Measurements from ENCODE around the gene ABCB4. TPM values are rescaled to one million over a fixed set of nuclear protein-coding genes. Genes with fewer than 3 reads are reported as not detected.

The ABCB4 gene
- total and polyA plus RNA-seq, 2 experiments from 2014 or later, result 0.37 to 1.2 TPM

GRCh38 chr7:87432536-87432935 lies 42.9 kb downstream of the ABCB4 start:
- Histone ChIP-seq H3K27me3 (no peaks in the 10 kb centered on the region), H3K36me3 (replicated peaks; ENCODE audit: insufficient read depth, low read depth) (no peaks in the 10 kb centered on the region), H3K4me2 (no peak overlapping the region), H3K9me2 (replicated peaks; ENCODE audit: insufficient read depth) (no peaks in the 10 kb centered on the region), H2AFZ (no peak overlapping the region), H4K20me1 (ENCODE audit: insufficient read depth, poor library complexity, severe bottlenecking) (no peaks in the 10 kb centered on the region), H3K79me2 (no peaks in the 10 kb centered on the region), H3K9me3 (ENCODE audit: low read depth) (no peaks in the 10 kb centered on the region), H3K4me1 (ENCODE audit: insufficient read depth) (no peaks in the 10 kb centered on the region), H3K27ac (no peak overlapping the region), H3K4me3 (no peak overlapping the region)
- WGBS (ENCODE audit: low lambda C conversion rate, missing lambda C conversion rate), result 87% methylated on average over 2 of the region's 2 CpGs
- no peak for DNase-seq (ENCODE audit: low spot score)
- TF ChIP-seq EZH2 (IDR thresholded peaks at IDR 0.05; ENCODE audit: borderline replicate concordance), result no peak
- TF ChIP-seq EZH2phosphoT487 (IDR thresholded peaks at IDR 0.05; ENCODE audit: low read depth, severe bottlenecking, unreplicated experiment), result no peak
- no peak for TF ChIP-seq CTCF (IDR thresholded peaks at IDR 0.05; ENCODE audit: poor library complexity)

GRCh38 chr7:87427288-87427687 lies 48.2 kb downstream of the ABCB4 start:
- Histone ChIP-seq H4K20me1 (ENCODE audit: insufficient read depth, poor library complexity, severe bottlenecking) (no peaks in the 10 kb centered on the region), H3K9me3 (ENCODE audit: low read depth) (no peaks in the 10 kb centered on the region), H3K27me3 (no peaks in the 10 kb centered on the region), H3K4me3 (no peak overlapping the region), H3K36me3 (replicated peaks; ENCODE audit: insufficient read depth, low read depth) (no peaks in the 10 kb centered on the region), H3K27ac (no peak overlapping the region), H3K9me2 (replicated peaks; ENCODE audit: insufficient read depth) (no peaks in the 10 kb centered on the region), H2AFZ (no peak overlapping the region), H3K4me2 (no peak overlapping the region), H3K79me2 (no peaks in the 10 kb centered on the region), H3K4me1 (ENCODE audit: insufficient read depth) (no peaks in the 10 kb centered on the region)
- DNase-seq (ENCODE audit: low spot score), result no peak
- TF ChIP-seq EZH2phosphoT487 (IDR thresholded peaks at IDR 0.05; ENCODE audit: low read depth, severe bottlenecking, unreplicated experiment) (no peak), EZH2 (IDR thresholded peaks at IDR 0.05; ENCODE audit: borderline replicate concordance) (no peak), CTCF (IDR thresholded peaks at IDR 0.05; ENCODE audit: poor library complexity) (no peak)
- WGBS (ENCODE audit: low lambda C conversion rate, missing lambda C conversion rate), result 92% methylated on average over 3 of the region's 3 CpGs

- no peak for TF ChIP-seq EZH2phosphoT487 (IDR thresholded peaks at IDR 0.05; ENCODE audit: low read depth, severe bottlenecking, unreplicated experiment)
- TF ChIP-seq CTCF (IDR thresholded peaks at IDR 0.05; ENCODE audit: poor library complexity), result no peak
- TF ChIP-seq EZH2 (IDR thresholded peaks at IDR 0.05; ENCODE audit: borderline replicate concordance), result no peak
- H2AFZ ChIP-seq, result no peak overlapping the region
Measured at GRCh38 chr7:87426160-87426559, 49.3 kb downstream of the ABCB4 start.

GRCh38 chr7:87424075-87424474 lies 51.4 kb downstream of the ABCB4 start:
- Histone ChIP-seq H3K9me3 (ENCODE audit: low read depth) (no peaks in the 10 kb centered on the region), H3K79me2 (no peaks in the 10 kb centered on the region), H3K36me3 (replicated peaks; ENCODE audit: insufficient read depth, low read depth) (no peaks in the 10 kb centered on the region), H2AFZ (no peak overlapping the region), H4K20me1 (ENCODE audit: insufficient read depth, poor library complexity, severe bottlenecking) (no peaks in the 10 kb centered on the region), H3K4me2 (no peak overlapping the region), H3K27me3 (no peaks in the 10 kb centered on the region), H3K27ac (no peak overlapping the region), H3K4me3 (no peak overlapping the region), H3K9me2 (replicated peaks; ENCODE audit: insufficient read depth) (no peaks in the 10 kb centered on the region), H3K4me1 (ENCODE audit: insufficient read depth) (no peaks in the 10 kb centered on the region)
- DNase-seq (ENCODE audit: low spot score), result no peak
- no peak for TF ChIP-seq EZH2 (IDR thresholded peaks at IDR 0.05; ENCODE audit: borderline replicate concordance)
- TF ChIP-seq EZH2phosphoT487 (IDR thresholded peaks at IDR 0.05; ENCODE audit: low read depth, severe bottlenecking, unreplicated experiment), result no peak
- no peak for TF ChIP-seq CTCF (IDR thresholded peaks at IDR 0.05; ENCODE audit: poor library complexity)
- 85% methylated on average over 5 of the region's 5 CpGs for WGBS (ENCODE audit: low lambda C conversion rate, missing lambda C conversion rate)

More at GRCh38 chr7:87426160-87426559, 49.3 kb downstream of the ABCB4 start:
- Histone ChIP-seq H3K9me3 (ENCODE audit: low read depth) (no peaks in the 10 kb centered on the region), H3K27me3 (no peaks in the 10 kb centered on the region), H3K4me1 (ENCODE audit: insufficient read depth) (no peaks in the 10 kb centered on the region), H3K9me2 (replicated peaks; ENCODE audit: insufficient read depth) (no peaks in the 10 kb centered on the region), H4K20me1 (ENCODE audit: insufficient read depth, poor library complexity, severe bottlenecking) (no peaks in the 10 kb centered on the region), H3K36me3 (replicated peaks; ENCODE audit: insufficient read depth, low read depth) (no peaks in the 10 kb centered on the region), H3K4me3 (no peak overlapping the region), H3K79me2 (no peaks in the 10 kb centered on the region), H3K27ac (no peak overlapping the region), H3K4me2 (no peak overlapping the region)
- DNase-seq (ENCODE audit: low spot score), result no peak
- WGBS (ENCODE audit: low lambda C conversion rate, missing lambda C conversion rate), result 90% methylated on average over 3 of the region's 3 CpGs

Data from hepatocyte (in vitro differentiated cells).